ENCODE results near the gene ARHGAP6.
"Not testable (repeated sequence)": the region's sequence is repeated elsewhere in the genome, so short reads cannot be mapped to it uniquely, and the experiment has no call there.

ARHGAP6 gene

DNA sequence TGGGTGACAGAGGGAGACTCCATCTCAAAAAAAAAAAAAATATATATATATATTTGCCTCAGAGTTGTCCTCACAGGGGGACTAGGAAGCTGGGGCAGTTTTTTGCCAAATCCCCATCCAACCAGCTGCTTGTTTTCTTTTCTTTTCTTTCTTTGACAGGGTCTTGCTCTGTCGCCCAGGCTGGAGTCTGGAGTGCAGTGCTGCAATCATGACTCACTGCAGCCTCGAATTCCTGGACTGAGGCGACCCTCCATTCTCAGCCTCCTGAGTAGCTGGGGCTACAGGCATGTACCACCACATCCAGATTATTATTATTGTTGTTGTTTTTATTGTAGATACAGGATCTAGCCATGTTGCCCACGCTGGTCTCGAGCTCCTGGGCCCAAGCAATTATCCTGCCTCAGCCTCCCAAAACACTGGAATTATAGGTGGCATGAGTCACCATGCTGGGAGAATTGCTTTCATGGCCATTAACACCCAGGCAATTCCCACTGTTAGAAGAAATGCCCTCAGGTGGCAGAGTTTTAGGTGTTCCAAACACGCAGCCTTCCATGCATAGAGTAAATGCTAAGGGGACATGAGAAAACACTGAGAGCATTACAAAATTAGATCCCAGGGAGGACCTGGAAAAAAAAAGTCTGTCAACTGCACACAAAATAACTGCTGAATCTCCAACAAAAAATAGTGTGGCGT is 98.0 kb downstream of the ARHGAP6 start:
- no peak for DNase-seq

DNA sequence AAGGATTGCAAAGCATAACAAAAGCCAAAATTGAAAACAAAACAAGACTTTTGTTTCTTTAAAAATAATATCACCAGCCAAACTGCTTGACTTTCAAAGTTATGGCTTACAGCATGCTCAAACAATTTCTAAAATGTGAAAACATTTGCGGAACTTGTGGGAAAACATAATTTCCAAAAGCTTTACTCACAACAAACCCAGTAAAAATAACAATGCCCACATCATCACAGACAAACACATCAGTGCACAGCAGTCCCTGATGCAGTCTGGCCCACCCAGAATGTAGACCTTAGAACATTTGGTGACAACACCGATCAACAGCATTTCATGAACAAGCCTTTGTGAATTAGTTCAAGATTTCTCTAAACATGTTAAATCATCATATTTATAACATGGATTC is 98.9 kb downstream of the ARHGAP6 start:
- DNase-seq, result no peak

DNA sequence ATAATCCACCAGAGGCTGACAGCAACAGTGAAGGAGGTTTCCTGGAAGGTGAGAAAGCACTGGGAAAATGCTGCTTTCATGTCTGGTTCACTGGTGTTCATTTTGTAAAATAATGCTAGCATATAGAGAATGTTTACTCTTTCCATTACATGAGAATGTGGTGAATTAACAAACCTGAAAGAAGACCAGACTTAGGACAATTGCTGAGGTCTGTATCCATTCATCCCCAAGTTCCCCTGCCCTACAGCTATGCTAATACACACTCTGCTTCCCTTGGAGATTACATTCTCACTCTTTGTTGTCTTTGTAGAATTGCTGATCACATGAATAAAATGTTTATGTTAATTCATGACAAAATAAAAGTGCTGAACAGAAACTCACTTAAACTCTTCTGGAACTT is 99.5 kb downstream of the ARHGAP6 start:
- DNase-seq, result no peak

DNA sequence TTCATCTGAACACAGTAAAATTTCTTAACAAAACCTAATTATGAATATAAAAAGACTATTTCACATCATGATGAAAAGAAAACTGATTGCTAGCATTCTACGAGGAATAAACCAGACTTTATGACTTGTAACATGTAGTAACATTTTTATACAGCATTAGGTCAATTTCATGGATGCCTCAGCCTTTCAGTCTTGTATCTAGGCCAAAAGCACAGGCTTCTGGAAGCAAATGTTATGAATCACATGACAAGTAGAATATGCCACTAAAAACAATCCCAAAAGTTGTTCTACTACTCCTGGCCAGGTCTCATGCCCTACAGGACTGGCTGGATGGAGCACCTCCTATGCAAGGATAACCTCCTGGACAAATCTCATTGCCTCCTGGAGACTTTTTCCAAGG is 101.2 kb downstream of the ARHGAP6 start:
- no peak for DNase-seq

DNA sequence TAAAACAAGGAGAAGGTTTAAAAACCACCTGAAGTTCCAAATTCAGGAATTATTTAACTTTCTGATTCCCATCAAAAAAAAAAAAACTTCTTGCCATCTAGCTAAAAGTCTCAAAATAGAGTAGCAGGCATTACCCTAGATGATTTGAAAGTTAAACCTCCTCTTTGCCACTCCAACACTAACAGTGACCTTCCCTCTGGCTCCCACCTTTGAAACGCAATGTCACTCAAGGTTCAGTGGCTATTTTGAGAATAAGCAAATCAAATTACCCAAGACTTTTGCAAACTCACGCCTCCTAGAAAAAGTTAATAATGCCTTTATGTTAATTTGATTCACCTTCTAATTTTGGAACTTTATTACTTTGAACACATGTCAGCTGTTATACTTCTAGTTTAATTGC is 103.2 kb downstream of the ARHGAP6 start:
- DNase-seq, result no peak

DNA sequence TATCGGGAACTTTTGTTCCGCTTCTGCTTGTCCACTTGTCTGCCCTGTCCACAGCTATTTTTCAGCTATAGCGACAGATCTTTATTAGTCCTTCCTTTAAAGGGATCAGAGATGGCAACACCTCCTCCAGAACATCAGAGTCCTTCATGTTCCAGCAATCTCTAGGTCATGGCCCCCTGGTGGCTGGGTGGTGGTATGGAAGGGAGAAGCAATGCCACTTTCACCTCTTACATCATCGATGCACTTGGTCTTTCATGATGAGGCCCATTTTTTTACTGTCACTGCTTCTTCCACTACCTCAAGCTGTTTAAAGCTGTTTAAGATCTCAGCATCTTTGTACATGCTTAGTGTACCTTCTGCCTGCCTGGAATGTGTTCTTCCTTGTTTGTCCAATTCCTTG is 106.7 kb downstream of the ARHGAP6 start:
- DNase-seq, result no peak

DNA sequence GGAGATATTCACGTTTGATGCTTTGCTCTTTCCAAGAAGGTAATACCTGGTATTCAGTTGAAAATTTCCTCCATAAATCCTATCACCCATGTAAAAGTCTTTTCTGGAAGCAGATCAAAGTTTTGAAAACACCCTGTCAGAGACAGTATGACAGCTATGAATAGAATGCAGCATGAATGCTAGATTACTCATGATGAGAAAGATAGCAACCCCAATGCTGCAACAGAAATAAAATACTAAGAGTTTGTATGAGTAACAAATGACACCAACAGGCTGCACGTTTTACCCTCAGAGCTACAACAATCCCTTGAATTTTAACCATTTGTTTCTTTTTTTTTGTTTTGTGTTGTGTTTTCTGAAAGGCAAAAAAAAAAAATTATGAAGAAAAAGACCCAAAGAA is 108.6 kb downstream of the ARHGAP6 start:
- peak; percentile 72 for DNase-seq

DNA sequence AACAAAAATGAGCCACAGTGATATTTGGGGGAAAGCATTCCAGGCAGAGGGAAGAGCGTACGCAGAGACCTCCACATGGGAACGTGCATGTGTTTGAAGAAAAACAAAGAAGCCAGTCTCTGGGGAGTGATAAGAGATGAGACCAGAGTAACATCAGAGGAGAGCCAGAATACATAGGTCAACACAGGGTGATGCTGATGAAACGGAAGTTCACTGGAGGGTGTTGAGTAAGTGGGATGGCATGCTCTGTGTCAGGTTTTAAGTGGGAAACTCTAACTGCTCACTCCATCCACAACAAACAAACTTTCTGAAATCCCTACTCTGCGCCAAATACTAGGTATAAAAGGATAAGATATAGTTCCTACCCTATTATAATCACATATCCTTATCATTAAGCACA is 110.0 kb downstream of the ARHGAP6 start:
- DNase-seq, result peak; percentile 52

DNA sequence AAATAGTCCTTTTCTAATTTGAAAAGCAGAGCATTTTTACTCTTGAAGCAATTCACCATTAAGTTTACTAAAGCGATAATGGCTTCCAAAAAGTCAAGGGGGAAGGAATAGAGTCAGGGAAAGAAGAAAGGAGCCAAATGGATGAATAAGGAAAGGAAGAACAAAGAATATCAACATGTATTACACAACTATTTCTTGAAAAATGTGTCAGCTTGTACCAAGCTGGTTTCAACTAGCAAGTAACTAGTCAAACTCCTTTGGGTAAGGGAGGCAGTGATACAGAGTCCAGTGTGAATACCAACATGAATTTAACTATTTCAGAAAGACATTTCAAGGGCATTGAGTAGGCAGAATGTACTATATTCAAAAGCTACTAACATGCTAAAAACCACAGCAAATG is 112.1 kb downstream of the ARHGAP6 start:
- DNase-seq, result no peak

DNA sequence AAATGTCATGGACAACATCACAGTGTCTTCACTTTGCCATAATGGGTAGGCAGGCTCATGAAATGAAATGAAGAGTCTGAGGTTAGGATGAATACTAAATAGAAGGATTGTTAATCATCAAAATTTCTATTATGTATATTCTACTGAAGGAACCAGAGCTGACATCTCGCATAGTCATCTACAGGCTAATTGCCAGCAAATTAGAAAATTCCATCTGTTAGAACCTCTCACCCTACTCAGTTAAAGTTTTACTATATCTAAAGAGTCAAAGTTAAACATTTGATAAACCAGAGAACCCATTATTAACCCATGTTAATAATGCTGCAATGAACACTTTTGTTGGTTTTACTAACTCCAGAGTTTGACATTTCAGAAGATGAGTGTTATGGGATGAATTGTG is 114.6 kb downstream of the ARHGAP6 start:
- DNase-seq, result no peak

DNA sequence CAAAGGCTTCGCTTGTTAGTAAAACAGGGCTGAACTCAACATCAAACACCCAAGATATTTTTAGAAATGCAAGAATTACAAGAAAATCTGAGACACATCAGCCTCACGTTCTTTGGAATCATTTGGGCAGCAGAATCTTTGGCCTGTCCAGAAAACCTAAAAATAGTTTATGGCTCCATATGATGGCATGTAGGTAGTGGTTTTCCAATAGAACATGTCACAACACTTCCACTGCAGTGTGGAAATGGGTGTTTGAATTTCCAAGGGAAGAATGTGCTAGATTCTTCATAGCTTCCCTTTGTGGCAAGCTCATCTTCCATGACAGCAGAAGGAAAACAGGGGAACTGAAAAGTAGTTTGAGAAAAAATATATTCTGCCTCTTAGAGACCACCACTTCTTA is 118.8 kb downstream of the ARHGAP6 start:
- DNase-seq, result no peak

DNA sequence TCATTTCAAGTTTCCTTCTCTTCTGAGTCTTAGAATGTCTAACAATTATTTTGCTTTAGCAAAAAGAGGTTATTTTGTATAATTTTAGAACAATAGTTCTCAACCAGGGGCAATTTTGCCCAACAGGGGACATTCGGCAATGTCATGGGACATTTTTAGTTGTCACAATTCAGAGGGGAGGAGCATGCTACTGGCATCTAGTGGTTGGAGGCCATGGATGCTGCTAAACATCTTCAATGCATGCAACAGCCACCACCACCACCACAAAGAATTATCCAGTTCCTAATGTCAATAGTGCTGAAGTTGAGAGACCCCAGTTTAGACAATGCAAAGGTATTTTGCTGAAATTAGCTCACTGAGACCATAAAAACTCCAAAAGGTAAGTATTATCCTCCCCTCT is 122.5 kb downstream of the ARHGAP6 start:
- no peak for DNase-seq

DNA sequence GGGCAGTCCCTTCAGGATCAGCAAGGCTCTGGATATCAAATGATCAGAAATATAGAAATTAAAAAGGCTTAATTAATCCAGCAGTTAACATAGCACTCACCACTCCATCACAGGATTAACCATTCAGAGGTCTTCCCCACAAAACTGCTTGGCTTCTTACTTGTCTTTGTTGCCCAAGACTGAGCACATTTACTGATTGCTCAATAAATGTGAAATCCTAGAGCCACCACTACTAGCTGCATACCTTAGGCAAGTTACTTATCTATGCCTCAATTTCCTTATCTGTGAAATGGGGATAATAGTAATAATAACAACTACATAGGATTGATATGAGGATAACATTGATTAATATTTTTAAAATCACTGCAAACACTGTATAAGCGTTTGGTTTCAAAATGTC is 124.2 kb downstream of the ARHGAP6 start:
- DNase-seq, result no peak

DNA sequence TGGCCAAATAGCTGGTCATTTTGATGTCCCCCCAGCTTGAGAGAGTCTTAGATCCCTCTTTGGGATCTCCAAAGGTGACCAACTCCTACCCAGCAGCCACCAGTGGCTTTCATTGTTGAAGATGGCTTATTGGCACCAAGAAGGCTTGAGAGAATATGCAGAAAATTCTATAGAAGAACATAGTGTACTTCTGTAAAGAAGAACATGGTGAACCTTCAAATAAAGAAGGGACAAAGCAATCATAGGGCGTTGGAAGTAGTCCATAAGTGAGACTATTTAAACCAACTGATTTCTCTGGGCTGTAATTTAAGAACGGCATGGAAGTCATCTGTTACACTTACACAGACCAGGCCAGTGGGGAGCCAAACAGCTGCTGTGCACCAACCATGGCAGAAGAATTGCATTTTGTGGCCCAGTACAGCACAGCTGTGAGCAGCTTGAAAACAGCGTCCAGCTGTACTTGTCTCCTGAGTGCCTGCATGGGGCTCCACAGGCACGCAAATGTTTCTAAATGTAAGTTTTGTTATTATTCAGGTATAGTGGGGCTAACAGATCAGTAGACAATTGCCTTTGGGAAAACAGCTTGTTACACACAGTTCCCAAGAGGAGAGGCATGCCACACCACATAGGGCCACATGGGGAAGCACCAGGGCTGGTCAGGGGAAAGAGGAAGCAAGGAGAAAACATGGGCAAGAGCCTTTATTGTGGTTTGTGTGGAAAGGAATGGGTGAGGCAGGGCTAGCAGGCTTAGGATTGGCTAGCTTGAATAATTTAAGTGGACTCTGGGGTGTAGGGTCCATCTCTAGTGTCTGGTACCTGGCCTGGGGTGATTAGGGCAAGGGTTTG is 125.0 kb downstream of the ARHGAP6 start:
- DNase-seq, result no peak

DNA sequence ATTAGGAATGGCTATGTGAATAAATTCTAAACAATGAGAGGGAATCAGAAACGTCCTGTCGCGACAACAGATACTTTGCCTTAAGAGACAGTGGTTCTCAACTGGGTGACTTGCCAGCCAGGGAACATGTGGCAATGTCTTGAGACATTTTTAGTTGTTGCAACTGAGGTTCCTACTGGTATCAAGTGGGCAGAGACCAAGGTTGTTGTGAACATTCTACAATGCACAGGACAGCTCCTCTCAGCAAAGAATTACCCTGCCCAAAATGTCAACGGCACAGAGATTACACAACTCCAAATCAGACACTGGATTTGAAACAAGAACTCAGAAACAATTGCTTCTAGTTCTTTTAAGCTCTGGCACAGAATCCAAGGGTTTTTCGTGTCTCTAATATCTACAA is 128.6 kb downstream of the ARHGAP6 start:
- DNase-seq, result no peak

DNA sequence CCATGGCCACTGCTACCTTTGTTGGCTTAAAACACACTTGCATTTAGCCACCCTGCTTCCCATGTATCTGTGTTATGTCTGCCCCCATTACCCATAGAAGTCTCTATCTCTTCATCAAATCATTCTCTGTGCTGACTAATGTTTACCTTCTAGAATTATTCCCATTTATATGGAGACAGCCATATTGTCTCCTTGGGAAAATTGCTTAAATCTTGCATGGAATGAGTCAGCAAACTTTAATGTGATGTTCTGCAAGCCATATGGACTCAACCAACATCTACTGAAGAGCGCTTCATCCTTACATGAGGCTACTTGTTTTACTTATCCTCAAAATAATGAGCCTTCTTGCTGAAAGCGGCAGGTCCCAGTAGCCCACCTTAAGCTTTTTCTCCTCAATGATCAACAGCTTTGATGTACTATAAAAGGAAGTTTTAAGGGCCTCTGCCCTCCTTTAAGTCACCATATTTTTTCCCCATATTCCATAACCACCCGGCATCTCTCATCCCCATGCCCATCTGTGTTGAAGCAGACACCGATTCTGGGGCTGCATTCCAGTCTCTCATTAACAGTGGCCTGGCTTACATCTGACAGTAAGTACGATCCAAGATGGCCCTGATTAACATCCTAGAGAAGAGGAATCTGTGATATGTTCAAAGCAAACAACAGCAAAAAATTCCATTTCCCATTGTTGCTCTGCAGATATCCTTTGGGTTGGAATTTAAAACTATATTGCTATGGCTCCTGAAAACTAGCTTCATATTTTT is 130.4 kb downstream of the ARHGAP6 start:
- no peak for DNase-seq

DNA sequence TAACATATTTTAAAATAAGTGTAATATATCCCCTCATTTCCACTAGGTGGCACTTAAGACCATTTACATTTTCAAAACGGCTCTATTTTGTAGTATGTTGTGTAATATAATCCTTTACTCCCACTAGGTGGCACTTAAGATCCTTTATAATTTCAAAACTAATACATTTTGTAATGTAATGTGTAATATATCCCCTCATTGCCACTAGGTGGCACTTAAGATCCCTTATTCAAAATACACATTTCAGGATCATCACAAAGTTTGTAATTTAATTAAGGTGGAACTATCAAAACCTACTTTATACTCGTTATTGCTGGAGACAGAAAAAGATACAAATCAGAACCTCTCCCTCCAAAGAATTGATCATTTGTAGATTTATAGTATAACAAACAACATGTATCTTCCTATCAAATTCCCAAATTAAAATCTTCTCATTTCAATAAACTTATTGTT is 132.5 kb downstream of the ARHGAP6 start:
- peak; percentile 12 for DNase-seq

DNA sequence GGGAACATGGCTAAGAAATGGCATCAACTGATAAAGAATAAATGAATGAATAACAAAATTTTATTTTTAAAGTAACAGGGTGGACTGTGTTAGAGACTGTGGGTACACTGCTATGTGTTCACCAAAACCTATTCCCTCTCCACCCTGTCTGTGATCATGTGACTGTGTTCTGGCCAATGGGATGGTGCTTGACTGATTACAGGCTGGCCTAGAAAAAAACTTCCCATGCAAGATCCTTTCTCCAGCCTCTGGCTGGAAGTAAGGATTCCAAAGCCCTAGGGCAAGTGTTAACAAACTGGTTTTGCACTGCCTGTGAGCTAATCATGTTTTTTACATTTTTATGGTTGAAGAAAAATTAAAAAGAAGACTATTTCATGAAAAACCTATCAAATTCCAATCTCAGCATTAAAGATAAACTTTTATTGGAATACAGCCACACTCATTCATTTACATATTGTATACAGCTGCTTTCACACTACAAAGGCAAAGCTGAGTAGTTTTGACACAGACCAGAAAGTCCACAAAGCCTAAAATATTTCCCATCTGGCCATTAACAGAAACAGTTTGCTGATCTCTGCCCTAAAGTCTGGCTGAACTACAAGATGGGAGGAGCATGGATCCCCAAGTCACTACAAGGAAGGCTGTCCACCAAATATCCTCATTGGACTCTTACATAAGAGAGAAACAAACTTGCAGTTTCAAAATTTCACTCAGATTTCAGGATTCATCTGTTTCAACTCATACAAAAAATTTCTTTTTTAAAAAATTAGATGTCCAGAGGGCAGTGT is 133.2 kb downstream of the ARHGAP6 start:
- DNase-seq, result peak; percentile 9

DNA sequence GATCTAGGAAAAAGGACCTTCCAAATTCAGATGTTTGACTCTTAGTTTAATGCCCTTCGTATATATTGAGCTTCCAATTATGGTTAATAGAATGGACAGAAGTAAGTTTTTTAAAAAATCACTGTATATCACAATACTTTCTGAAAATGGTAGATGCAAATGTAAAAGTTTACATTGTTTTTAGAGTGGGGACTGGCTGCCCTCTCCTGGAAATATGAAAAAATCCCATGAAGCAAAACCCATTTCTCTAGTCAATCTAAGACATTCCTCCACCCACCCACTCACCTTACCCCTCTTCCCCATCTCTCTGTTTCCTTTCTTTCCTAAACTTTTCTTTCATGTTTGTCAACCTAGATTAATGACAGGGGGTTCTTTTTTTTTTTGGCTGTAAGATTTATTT is 134.5 kb downstream of the ARHGAP6 start:
- no peak for DNase-seq

DNA sequence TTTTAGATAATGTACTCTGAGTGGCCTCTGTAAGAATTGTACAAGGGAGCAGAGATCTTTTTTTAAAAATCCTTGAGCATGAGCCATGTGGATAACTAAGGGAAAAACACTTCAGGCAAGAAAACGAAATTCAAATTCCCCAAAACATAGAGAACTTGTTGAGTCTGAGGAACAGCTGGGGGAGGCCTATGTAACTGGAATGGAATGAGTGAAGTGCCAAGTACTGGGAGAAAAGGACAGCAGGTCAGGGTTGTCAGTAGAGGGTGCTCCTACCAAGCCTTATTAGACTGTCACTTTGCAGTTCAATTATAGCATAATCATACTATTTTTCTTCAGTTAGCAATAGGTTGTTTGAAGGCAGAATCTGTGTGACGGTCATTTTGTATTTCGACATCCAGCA is 135.1 kb downstream of the ARHGAP6 start:
- no peak for DNase-seq

DNA sequence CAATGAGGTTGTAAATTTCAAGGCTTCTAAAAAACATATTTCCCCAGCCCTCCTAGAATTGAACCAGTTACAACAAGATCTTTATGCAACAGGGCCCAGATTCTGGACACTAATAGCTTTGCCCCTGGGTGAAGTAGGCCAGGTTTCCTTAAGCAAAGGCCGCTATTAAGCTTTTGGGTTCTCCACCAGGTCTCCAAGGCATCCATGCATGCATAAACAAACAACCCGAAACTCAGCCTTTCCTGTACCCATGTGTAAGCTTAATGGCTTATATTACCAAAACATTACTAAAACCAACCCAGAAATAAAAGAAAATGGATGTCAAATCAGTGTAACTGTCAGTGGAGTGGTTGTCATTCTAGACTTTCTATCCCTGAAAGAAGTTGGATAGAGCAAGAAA is 137.1 kb downstream of the ARHGAP6 start:
- no peak for DNase-seq

DNA sequence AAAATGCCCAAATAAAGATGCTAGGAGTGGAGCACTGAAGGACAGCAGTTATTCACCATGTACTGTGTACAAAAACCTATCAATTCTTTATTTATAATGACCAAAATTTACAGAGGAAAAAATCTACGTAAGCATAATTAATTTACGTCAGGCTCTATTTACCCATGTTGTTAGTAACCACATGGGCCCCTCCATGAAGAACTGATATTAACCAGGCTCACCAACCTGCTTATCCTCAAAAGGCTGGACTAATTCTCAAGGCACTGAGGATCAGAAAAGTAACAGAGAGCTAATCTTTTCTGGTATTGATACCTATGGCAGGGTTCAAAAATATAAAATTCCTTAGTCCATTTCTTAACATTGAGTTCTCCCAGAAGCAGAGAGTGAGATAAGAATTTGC is 140.0 kb downstream of the ARHGAP6 start:
- no peak for DNase-seq

DNA sequence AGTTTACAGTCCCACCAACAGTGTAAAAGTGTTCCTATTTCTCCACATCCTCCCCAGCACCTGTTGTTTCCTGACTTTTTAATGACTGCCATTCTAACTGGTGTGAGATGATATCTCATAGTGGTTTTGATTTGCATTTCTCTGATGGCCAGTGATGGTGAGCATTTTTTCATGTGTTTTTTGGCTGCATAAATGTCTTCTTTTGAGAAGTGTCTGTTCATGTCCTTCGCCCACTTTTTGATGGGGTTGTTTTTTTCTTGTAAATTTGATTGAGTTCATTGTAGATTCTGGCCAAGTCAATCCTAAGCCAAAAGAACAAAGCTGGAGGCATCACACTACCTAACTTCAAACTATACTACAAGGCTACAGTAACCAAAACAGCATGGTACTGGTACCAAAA is 146.5 kb downstream of the ARHGAP6 start:
- DNase-seq, result not testable (repeated sequence)
